ENCODE measurements around the gene PAFAH2. TPM values are rescaled to one million over a fixed set of nuclear protein-coding genes. Genes with fewer than 3 reads are reported as not detected.

Gene PAFAH2
- total and polyA plus RNA-seq, 2 of the 13 experiments (the other 11 are each of a cell fraction or from before 2014, with no cell fraction given): 6.9 to 9.4 TPM

- TF ChIP-seq, protein P1, sequence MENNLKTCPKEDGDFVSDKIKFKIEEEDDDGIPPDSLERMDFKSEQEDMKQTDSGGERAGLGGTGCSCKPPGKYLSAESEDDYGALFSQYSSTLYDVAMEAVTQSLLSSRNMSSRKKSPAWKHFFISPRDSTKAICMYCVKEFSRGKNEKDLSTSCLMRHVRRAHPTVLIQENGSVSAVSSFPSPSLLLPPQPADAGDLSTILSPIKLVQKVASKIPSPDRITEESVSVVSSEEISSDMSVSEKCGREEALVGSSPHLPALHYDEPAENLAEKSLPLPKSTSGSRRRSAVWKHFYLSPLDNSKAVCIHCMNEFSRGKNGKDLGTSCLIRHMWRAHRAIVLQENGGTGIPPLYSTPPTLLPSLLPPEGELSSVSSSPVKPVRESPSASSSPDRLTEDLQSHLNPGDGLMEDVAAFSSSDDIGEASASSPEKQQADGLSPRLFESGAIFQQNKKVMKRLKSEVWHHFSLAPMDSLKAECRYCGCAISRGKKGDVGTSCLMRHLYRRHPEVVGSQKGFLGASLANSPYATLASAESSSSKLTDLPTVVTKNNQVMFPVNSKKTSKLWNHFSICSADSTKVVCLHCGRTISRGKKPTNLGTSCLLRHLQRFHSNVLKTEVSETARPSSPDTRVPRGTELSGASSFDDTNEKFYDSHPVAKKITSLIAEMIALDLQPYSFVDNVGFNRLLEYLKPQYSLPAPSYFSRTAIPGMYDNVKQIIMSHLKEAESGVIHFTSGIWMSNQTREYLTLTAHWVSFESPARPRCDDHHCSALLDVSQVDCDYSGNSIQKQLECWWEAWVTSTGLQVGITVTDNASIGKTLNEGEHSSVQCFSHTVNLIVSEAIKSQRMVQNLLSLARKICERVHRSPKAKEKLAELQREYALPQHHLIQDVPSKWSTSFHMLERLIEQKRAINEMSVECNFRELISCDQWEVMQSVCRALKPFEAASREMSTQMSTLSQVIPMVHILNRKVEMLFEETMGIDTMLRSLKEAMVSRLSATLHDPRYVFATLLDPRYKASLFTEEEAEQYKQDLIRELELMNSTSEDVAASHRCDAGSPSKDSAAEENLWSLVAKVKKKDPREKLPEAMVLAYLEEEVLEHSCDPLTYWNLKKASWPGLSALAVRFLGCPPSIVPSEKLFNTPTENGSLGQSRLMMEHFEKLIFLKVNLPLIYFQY (CRISPR knock-in tag; IDR thresholded peaks at IDR 0.05; ENCODE audit: borderline replicate concordance): no peak
- TF ChIP-seq HMG20B (CRISPR knock-in tag; conservative IDR thresholded peaks at IDR 0.05) (no peak), ZNF839 (CRISPR knock-in tag; IDR thresholded peaks at IDR 0.05; ENCODE audit: borderline replicate concordance) (no peak), FOXJ3 (CRISPR knock-in tag; IDR thresholded peaks at IDR 0.05; ENCODE audit: borderline replicate concordance) (no peak), SNRNP70 (IDR thresholded peaks at IDR 0.05; ENCODE audit: low read depth, low read length) (no peak), ZNF12 (CRISPR knock-in tag; IDR thresholded peaks at IDR 0.05) (peak; percentile 54; the same call in 1 of the 2 replicates), HNF4G (IDR thresholded peaks at IDR 0.05; ENCODE audit: borderline replicate concordance, low read depth, low read length) (peak; percentile 85), HNF4G (CRISPR knock-in tag; IDR thresholded peaks at IDR 0.05; ENCODE audit: borderline replicate concordance, low read depth) (peak; percentile 62; the same call in 1 of the 2 replicates), ZFP1 (CRISPR knock-in tag; IDR thresholded peaks at IDR 0.05) (no peak), ZNF274 (CRISPR knock-in tag; IDR thresholded peaks at IDR 0.05) (no peak), ZNF746 (CRISPR knock-in tag; IDR thresholded peaks at IDR 0.05) (no peak), PTBP1 (IDR thresholded peaks at IDR 0.05; ENCODE audit: low read depth, low read length, poor library complexity, severe bottlenecking) (no peak), HBP1 (CRISPR knock-in tag; IDR thresholded peaks at IDR 0.05; ENCODE audit: low read depth) (peak; percentile 82; the same call in 1 of the 2 replicates), ZNF572 (CRISPR knock-in tag; IDR thresholded peaks at IDR 0.05) (no peak), ZC3H4 (CRISPR knock-in tag; IDR thresholded peaks at IDR 0.05; ENCODE audit: borderline replicate concordance) (no peak; the same call in 1 of the 2 replicates), ZNF256 (CRISPR knock-in tag; conservative IDR thresholded peaks at IDR 0.05) (0 out of 2 replicates have a peak, but pooled peaks have one; percentile 8)
- TF ChIP-seq, protein P2, sequence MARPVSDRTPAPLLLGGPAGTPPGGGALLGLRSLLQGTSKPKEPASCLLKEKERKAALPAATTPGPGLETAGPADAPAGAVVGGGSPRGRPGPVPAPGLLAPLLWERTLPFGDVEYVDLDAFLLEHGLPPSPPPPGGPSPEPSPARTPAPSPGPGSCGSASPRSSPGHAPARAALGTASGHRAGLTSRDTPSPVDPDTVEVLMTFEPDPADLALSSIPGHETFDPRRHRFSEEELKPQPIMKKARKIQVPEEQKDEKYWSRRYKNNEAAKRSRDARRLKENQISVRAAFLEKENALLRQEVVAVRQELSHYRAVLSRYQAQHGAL (CRISPR knock-in tag; IDR thresholded peaks at IDR 0.05; ENCODE audit: not compliant biosample characterization): no peak
- TF ChIP-seq, protein P3, sequence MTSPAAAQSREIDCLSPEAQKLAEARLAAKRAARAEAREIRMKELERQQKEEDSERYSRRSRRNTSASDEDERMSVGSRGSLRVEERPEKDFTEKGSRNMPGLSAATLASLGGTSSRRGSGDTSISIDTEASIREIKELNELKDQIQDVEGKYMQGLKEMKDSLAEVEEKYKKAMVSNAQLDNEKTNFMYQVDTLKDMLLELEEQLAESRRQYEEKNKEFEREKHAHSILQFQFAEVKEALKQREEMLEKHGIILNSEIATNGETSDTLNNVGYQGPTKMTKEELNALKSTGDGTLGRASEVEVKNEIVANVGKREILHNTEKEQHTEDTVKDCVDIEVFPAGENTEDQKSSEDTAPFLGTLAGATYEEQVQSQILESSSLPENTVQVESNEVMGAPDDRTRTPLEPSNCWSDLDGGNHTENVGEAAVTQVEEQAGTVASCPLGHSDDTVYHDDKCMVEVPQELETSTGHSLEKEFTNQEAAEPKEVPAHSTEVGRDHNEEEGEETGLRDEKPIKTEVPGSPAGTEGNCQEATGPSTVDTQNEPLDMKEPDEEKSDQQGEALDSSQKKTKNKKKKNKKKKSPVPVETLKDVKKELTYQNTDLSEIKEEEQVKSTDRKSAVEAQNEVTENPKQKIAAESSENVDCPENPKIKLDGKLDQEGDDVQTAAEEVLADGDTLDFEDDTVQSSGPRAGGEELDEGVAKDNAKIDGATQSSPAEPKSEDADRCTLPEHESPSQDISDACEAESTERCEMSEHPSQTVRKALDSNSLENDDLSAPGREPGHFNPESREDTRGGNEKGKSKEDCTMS (CRISPR knock-in tag; conservative IDR thresholded peaks at IDR 0.05): no peak
Measured at GRCh38 chr1:25996966-25997827, 666 bp downstream of the PAFAH2 start (continued).
